ENCODE data around the gene FANCC. TPM values are rescaled to one million over a fixed set of nuclear protein-coding genes. Genes with fewer than 3 reads are reported as not detected.
"Not testable (repeated sequence)": the region's sequence is repeated elsewhere in the genome, so short reads cannot be mapped to it uniquely, and the experiment has no call there.

Gene FANCC
- total RNA-seq, 1 experiment from 2014 or later, result 19.4 TPM

- ChIA-PET RAD21 (ENCODE audit: low non-redundant PET in 1 of 2, low total read pairs in 2 of 2, uncharacterized antibody in 2 of 2, unreplicated experiment in 2 of 2) (no interaction called here), CTCF (interaction anchor here (1.2 kb wide), 1 partner anchor 36 kb away, joined by 4 read pairs; no protein-coding TSS in a partner anchor), POLR2A (no interaction called here)
- ATAC-seq (no peak), DNase-seq (ENCODE audit: low read depth, low spot score) (no peak)
- no peaks in the 10 kb centered on the region for H3K9me2 ChIP-seq (ENCODE audit: insufficient read depth)
- no peak overlapping the region for H3K27ac ChIP-seq (ENCODE audit: low read depth, low read length)
- no peaks in the 10 kb centered on the region for H3K36me3 ChIP-seq (ENCODE audit: control insufficient read depth in 1 of 2, insufficient read depth in 2 of 2, low read length in 2 of 2)
- no peak overlapping the region for H3K4me2 ChIP-seq (ENCODE audit: low read length)
- H3K4me1 ChIP-seq (ENCODE audit: control insufficient read depth in 1 of 2, insufficient read depth in 2 of 2, low read length in 2 of 2), result peaks cover 0 to 2% of the 10 kb centered on the region in 2 experiments; a peak in 1 of 4 replicates
- no peak overlapping the region for H3K4me3 ChIP-seq (replicated peaks in 1 of 2; ENCODE audit: low read depth in 1 of 2, low read length in 2 of 2)
- no TSS peak for BruUV-seq (replicated peaks)
- no peak overlapping the region for H2AFZ ChIP-seq (ENCODE audit: low read depth, low read length, poor library complexity, severe bottlenecking)
- H3K27me3 ChIP-seq (ENCODE audit: insufficient read depth, low read length), result no peaks in the 10 kb centered on the region
- TF ChIP-seq TCF7L2 (IDR thresholded peaks at IDR 0.05; ENCODE audit: borderline replicate concordance, extremely low read depth, insufficient read depth, insufficient read length), result no peak
- no peak for TF ChIP-seq POLR2AphosphoS5 (IDR thresholded peaks at IDR 0.05; ENCODE audit: low read depth, low read length)
- no peak for TF ChIP-seq CTCF (IDR thresholded peaks at IDR 0.05 in 2 of 3, conservative IDR thresholded peaks at IDR 0.05 in 1 of 3; ENCODE audit: borderline replicate concordance in 1 of 3, insufficient read depth in 1 of 3, low read depth in 2 of 3, low read length in 2 of 3)
- no peak for TF ChIP-seq RAD21 (IDR thresholded peaks at IDR 0.05; ENCODE audit: low read depth)
- peaks cover 4% of the 10 kb centered on the region; the same call in 1 of the 2 replicates for H4K20me1 ChIP-seq (ENCODE audit: insufficient read depth)
- no peak overlapping the region for H3K9ac ChIP-seq (ENCODE audit: low read length)
- no peaks in the 10 kb centered on the region for H3K9me3 ChIP-seq (ENCODE audit: control insufficient read depth in 1 of 2, insufficient read depth in 1 of 2, low read depth in 1 of 2, low read length in 2 of 2)
- intact Hi-C loops (cut with micrococcal nuclease), result no loop called here
- no peaks in the 10 kb centered on the region for H3K79me2 ChIP-seq (ENCODE audit: insufficient read depth, low read length)
Measured at GRCh38 chr9:95204310-95204709, 113.2 kb downstream of the FANCC start.

- POLR2A ChIA-PET; intact Hi-C loops (cut with micrococcal nuclease); H4K20me1 ChIP-seq (ENCODE audit: insufficient read depth); H3K4me3 ChIP-seq (replicated peaks in 1 of 2; ENCODE audit: low read depth in 1 of 2, low read length in 2 of 2); H2AFZ ChIP-seq (ENCODE audit: low read depth, low read length, poor library complexity, severe bottlenecking); H3K27ac ChIP-seq (ENCODE audit: low read depth, low read length); H3K9me2 ChIP-seq (ENCODE audit: insufficient read depth); H3K27me3 ChIP-seq (ENCODE audit: insufficient read depth, low read length); H3K9ac ChIP-seq (ENCODE audit: low read length); RAD21 ChIA-PET (ENCODE audit: low non-redundant PET in 1 of 2, low total read pairs in 2 of 2, uncharacterized antibody in 2 of 2, unreplicated experiment in 2 of 2); H3K9me3 ChIP-seq (ENCODE audit: control insufficient read depth in 1 of 2, insufficient read depth in 1 of 2, low read depth in 1 of 2, low read length in 2 of 2); ATAC-seq; BruUV-seq (replicated peaks); DNase-seq (ENCODE audit: low read depth, low spot score); H3K36me3 ChIP-seq (ENCODE audit: control insufficient read depth in 1 of 2, insufficient read depth in 2 of 2, low read length in 2 of 2); H3K4me1 ChIP-seq (ENCODE audit: control insufficient read depth in 1 of 2, insufficient read depth in 2 of 2, low read length in 2 of 2); H3K4me2 ChIP-seq (ENCODE audit: low read length); H3K79me2 ChIP-seq (ENCODE audit: insufficient read depth, low read length); CTCF ChIA-PET: not testable (repeated sequence)
Measured at GRCh38 chr9:95203019-95203418, 114.5 kb downstream of the FANCC start.
